Glomerular endothelial cell (primary cell): ENCODE measurements around the gene TNFRSF17. TPM values are rescaled to one million over a fixed set of nuclear protein-coding genes. Genes with fewer than 3 reads are reported as not detected.
"Not testable (repeated sequence)": the region's sequence is repeated elsewhere in the genome, so short reads cannot be mapped to it uniquely, and the experiment has no call there.

Source experiments
- DNase-seq: peaks from one replicate; pipeline ENCODE4 v3.0.0-alpha.2; 2011; ENCODE audit warnings: low read depth, low spot score; ENCODE audit errors: extremely low read depth
- total RNA-seq: library from RNA; depleted of rRNA; stranded (reverse); fragments of >200 nt; gene quantifications from 2 replicates; pipeline ENCODE4 v1.2.3, GENCODE V29; 2015

TNFRSF17 gene
- total RNA-seq, 1 donor from 2014 or later: not detected

DNA sequence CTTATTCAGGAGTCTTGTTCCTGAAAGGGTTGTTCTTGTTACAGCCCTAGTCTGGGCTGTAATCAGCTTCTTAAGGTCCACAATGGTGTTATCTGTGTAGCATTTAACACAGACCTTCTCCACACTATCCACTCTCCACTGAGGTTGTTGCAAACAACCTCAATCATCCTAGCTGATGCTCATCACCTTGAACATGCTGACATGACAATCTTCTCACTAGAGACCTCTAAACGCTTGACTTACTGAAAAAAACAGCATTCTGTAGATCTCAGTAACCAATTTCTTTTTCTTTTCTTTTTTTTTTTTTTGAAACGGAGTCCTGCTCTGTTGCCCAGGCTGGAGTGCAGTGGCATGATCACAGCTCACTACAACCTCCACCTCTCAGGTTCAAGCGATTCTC lies 3.6 kb downstream of the TNFRSF17 start:
- no peak for DNase-seq

DNA sequence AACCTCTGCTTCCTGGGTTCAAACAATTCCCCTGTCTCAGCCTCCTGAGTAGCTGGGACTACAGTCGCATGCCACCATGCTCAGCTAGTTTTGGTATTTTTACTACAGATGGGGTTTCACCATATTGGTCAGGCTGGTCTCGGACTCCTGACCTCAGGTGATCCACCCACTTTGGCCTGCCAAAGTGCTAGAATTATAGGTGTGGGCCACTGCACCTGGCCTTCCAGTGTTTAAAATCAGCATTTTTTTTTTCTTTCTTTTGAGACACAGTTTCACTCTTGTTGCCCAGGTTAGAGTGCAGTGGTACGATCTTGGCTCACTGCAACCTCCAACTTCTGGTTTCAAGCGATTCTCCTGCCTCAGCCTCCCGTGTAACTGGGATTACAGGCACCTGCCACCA lies 5.3 kb downstream of the TNFRSF17 start:
- not testable (repeated sequence) for DNase-seq

DNA sequence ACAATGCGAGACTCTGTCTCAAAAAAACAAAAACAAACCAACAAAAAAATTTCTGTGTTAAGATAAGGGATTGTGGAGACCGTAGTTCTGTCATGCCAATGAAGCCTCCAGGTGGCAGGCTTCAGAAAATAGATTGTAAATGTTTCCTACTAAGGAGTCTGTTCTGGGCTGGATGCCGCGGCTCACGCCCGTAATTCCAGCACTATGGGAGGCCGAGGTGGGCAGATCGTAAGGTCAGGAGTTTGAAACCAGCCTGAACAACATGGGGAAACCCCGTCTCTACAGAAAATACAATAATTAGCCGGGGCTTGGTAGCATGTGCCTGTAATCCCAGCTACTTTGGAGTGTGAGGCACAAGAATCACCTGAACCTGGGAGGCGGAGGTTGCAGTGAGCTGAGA lies 7.1 kb downstream of the TNFRSF17 start:
- DNase-seq: no peak

DNA sequence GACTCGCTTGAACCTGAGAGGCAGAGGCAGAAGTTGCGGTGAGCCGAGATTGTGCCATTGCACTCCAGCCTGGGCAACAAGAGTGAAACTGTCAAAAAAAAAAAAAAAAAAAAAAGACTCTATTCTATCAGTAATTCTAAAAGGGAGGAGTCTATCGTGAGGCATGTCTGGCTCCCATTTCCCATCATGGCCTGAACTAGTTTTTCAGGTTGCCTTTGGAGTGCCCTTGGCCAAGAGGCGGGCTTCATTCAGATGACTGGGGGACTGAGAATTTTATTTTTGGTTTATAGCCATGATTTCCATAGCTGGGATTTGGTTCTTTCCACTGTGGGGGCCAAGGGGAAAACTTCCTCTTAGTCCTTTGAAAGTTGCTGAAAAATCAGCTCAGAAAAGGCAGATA lies 8.1 kb downstream of the TNFRSF17 start:
- no peak for DNase-seq

DNA sequence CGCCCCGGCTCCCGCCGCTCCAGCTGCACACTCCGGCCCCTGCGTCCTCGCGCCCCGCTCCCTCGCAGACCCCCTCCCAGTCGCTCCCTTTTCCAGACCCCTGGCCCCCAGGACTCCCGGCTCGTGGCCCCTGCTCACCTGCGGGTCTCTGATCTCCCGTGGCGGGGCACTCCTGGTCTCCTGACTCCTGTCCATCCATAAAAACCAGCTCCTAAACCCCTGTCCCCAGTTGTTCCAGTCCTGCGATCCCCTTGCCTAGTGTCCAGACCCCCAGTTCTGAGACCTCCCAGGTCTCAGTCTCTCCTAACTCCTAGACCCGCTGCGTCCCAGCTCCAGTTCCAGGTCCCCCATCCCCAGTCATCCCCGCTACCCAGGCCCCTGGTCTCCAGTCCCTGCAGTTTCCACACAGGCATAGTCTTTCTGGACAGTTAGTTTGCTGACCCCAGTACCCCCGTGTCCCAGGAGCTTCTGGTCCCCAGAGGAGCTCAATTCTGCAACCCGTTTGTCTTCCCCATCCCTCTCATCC lies 11.9 kb downstream of the TNFRSF17 start:
- no peak for DNase-seq

DNA sequence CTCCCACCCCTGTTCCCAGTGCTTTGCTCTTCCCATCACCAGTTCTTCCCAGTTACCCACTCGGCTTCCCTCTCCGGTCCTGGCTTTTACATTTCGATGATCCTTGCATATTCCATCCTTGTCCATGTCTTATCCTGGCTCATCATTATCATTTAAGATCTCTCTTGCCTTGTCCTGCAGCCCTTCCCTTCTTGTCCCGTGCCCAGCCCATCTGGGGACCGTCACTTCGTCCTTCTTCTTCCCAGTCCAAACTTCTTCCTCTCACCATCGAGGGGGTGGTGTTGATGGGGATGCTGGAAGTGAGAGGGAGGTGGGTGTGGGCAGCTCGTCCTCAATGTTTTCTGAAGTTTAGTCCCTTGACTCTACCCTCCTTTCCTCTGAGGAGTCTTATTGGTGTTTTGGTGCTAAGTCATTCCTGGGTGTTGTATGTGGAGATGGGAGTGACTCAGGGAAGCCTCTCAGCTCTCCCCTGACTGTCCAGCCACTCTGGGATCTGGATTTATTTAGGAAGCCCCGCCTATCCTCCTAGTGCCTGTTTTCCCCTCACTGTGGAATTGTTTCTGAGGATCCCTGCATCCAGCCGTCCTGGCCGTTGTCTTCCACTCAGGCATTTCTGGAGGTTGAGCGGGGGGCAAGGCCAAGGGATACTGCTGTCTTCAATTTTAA lies 12.5 kb downstream of the TNFRSF17 start:
- no peak for DNase-seq

DNA sequence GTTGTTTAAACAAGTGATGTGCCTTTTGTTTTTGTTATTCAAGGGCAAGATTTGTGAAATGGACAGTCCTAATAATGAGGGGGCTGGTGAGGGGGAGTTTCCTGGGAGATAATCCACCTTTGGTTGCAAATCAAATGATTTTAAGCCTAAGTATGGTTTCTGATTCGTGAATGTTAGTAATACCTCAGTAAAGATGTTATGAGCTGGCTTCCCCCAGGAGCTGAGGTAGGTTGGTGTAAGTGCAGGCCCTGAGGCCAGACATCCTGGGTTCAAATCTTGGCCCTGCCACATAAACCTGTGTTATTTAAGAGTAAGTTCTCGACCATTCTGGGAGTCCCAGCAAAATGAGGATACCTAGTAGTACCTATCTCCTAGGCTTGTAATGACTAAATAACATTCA lies 13.1 kb downstream of the TNFRSF17 start:
- no peak for DNase-seq

DNA sequence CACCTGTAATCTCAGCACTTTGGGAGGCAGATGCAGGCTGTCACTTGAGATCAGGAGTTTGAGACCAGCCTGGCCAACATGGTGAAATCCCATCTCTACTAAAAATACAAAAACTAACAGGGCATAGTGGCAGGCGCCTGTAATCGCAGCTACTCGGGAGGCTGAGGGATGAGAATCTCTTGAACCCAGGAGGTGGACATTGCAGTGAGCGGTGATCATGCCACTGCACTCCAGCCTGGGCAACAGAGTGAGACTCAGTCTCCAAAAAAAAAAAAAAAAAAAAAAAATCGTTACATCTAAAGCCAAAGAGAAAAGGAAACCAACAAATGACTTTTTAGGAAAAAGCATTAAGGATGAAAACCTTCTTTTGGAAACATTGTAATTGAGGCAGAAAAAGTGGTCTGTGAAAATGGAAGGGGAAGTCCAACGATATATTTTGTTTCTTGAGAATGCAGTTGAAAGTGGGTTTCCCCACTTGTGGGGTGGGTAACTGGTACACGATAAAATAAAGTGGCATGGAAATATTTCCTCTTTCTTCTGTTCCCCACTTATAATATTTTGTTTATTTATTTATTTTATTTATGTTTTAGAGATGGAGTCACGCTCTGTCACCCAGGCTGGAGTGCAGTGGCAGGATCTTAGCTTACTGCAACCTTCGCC lies 14.1 kb downstream of the TNFRSF17 start:
- no peak for DNase-seq

DNA sequence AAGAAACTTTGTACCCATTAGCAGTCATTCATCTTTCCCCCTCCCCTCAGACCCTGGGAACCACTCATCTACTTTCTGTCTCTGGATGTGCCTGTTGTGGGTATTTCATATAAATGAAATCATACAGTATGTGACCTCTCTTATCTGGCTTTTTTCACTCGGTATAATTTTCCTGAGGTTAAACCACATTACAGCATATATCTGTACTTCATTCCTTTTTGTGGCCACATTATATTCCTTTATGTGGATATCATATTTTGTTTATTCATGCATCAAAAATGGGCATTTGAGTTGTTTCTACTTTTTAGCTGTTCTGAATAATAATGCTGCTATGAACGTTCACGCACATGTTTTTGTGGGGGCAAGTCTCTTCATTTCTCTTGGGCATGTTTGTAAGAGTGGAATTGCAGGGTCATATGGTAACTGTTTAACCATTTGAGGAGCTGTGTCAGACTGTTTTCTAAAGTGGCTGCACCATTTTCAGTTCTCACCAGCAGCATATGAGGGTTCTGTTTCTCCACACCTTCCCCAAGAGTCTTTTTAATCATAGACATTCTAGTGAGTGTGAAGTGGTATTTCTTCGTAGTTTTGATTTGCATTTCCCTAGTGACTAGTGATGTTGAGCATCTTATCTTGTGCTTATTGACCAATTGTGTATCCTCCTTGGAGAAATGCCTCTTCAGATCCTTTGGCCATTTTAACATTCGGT lies 15.3 kb downstream of the TNFRSF17 start:
- DNase-seq: no peak

DNA sequence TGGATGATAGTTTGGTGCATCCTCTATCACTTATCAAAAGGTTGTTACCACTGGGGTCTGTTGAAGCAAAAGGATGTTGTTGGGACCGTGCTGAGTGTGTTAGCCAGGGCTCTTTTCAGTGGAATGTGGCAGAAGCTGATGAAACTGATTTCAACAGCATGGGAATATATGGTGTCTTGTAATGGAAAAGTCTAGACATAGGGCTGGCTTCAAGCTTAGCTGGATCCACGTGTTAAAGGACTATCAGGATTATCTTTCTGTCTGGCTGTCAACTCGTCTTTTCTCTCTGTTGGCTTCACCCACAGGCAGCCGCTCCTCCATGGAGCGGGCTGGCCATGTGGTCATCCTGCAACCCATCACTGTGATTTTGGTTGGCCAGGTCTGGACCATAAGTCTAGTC lies 20.2 kb downstream of the TNFRSF17 start:
- no peak for DNase-seq

DNA sequence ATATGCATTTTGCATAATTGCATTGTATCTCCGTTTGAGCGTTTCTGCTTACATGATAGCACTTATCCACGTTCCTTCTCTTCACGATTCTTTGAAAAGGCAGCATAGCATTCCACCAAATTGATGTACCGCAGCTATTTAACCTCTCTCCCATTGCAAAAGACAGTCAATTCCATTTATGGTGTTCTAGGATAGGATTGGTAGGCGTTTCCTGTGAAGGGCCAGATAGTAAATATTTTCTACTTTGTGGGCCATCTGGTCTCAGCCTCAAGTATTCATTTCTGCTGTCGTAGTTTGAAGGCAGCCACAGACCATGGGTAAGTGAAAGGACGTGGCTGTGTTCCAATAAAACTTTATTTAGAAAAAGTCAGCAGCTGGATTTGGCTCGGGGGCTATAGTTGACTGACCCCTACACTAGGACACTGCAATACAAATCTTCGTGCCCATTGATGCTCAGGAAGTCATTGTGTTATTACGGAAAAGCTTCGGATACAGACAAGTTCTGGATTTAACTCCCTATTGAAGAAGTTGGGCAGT lies 21.6 kb downstream of the TNFRSF17 start:
- no peak for DNase-seq

DNA sequence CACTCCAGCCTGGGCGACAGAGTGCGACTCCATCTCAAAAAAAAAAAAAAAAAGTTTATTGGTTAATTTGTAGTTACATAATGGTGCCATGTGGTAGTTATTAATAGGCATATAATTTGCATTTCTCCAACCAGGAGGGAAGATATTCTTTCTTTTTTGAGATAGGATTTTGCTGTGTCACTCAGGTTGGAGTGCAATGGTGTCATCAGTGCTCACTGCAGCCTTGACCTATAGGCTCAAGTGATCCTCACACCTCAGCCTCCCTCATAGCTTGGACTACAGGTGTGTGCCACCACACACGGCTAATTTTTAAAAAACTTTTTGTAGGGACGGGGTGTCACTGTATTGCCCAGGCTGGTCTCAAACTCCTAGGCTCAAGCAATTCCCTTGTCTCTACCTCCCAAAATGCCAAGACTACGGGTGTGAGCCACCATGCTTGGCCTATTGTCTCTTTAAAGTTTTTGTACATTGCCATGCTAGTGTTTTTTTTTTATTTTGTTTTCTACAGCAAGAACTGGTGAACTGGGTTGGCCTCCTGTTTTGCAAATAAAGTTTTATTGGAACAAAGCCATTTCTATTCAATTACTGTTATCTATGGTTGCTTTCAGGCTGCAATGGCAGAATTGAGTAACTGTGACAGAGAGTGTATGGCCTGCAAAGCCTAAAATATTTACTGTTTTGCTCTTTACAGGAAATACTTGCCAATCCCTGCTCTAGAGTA lies 23.4 kb downstream of the TNFRSF17 start:
- no peak for DNase-seq

DNA sequence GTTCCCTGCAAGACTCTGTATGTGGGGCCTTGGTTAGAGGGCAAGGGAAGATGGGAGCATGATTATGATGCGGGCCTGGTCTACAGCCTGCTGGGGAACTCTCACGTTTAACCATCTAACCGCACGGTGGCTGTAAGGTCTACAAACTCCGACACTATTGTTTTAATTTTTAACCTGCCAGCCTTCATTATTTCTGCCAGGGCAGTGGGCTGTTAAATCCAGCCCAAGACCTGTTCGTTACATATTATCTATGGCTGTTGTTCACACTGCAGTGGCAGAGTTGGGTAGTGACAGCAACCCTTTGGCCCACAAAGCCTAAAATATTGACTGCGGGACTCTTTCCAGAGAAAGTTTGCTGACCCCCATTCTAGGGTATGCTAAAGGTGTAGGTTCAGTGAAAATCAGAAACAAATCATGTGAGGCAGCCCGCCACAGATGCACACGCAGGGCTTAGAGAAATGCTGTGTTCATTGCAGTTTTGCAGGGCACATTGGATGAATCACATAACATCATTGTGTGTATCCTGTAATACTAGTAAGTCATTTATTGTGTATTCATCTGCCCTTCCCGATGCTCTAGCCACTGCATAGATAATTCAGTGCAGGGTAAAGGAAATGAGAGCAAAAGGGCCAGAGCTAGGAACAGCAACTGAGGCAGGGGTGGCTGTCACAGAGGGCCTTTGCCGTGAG lies 25.8 kb downstream of the TNFRSF17 start:
- DNase-seq: no peak

DNA sequence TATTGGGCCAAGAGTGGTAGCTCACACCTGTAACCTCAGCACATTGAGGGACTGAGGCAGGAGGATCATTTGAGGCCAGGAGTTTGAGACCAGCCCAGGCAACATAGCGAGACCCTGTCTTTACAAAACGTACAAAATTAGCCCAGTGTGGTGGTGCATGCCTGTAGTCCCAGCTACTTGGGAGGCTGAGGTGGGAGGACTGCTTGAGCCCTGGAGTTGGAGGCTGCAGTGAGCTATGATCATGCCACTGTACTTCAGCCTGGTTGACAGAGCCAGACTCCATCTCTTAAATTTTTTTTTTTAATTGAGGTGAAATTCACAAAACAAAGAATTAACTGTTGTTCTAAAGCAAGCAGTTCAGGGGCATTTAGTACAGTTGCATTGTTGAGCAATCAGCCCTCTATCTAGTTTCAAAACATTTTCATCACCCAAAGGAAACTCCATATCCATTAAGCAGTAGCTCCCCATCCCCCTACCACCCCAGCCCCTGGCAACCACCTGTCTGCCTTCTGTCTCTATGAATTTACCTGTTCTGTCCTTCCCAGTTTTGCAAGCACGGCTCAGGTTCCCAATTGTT lies 27.1 kb downstream of the TNFRSF17 start:
- DNase-seq: no peak

DNA sequence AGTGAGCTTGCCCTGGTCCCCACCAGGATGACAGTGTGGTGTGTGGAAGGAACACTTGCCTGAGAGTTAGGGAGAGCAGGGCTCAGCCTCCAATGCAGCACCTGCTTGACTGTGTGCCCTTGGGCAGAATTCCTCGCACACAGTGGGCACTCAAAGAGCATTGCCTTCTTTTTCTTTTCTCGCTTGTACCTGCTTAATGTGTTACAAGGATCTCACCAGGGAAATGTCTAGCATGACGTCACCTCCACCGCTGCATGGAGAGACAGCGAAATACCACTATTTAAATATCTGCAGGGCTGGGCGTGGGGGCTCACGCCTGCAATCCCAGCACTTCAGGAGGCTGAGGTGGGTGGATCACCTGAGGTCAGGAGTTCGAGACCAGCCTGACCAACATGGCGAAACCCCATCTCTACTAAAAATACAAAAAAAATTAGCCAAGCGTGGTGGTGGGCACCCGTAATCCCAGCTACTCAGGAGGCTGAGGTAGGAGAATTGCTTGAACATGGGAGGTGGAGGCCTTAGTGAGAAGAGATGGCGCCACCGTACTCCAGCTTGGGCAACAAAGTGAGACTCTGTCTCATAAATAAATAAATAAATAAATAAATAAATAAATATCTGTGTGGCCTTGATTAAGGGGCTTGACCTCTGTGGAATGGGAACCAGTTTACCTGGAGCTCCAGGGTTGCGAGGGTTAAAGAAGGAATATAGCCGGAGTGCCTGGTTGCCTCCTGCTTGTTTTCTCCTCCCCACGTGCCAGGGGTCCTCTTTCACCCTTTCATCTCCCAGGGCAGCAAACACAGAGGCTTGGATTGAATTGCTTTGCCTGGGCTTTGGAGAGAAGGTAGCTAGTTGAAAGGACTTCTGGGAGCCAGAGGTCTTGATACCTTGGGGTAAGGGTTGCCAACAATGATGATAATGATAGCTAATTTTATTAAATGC lies 27.8 kb downstream of the TNFRSF17 start:
- DNase-seq: no peak

DNA sequence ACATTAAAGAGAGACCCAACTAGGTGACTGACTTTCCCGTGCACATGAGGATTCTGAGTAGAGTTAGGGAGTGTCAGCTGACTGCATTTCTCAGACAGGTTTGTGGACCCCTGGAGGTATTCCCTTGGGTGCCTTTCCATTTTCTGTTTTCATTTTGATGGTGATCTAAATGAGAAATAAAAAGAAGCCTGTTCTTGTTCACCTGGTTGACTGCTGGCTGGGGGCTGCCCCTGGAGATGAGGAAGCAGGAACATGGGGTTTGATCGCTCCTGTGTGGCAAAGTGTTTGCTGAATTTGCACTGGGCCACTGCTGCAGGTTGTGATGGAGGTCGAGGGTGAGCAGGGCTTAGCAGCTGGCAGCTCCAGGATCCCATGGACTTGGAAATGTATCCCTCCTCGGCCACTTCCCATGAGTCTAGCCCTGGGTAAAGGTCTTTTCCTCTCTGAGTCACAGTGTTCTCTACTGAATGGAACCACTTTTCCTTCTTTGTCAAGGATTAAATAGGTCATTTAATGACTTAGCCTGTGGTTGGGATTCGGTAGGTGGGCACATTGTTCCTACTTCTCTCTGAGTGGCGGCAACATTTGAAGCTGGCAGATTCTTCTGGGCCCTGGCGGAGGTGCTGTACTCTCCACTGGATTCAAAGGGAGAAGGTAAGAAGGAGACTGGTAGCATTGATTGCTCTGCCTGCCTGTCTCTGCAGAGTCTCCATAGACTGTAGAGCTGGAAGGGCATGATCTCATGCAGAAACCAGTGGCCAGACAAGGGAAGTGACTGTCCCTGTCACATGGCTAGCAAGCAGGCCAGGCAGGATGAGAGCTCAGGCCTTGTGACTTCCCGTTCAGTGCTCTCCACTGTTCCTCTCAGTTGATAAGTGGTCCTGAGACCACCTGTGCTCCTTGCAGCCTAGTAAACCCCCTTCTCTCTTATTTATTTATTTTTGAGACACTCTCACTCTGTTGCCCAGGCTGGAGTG lies 29.4 kb downstream of the TNFRSF17 start:
- DNase-seq: no peak

DNA sequence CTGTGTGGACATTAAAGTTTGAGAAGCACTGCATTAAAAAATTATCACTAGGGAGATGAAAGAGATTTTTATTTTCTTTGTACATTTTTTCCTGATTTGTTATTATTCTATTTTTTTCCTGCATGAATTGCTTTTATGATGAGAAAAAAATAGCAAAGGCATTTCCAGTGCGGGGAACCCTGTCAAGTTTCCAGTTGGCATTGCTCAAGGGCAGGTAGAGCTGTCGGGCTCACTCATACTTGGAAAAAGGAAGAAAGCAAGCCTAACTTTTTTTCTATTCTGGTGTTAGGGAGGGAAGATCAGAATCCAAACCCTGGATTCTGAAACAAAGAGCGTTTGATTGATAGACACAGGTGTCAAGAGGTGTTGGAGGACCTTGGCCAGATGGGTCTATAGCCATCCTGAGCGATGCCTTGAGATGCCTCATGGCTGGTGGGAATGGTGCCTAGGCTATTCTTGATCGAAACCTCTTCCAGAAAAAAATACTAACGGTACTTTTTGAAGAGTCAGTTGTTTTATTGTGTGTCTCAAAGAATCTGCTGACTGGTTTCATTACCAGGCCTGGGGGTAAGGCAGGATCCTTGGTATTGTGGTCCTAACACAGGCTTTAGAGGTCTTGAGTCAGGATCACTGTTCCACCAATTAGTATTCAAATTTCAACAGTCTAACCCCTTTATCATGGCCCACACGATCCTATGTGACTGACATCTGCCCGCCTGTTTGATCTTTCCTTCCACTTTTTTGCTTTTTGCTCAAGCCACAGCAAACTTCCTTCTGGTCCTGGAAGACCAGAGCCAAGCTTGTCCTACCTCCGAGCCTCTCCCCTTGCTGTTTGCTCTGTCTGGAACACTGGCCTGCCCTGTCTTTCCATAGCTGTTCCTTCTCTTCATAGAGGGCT lies 31.7 kb downstream of the TNFRSF17 start:
- DNase-seq: no peak
